GM10847 (cell line): ENCODE results near the gene FAH.

Source experiments
- POLR2A ChIP-seq: IDR thresholded peaks from 2 replicates; pipeline ENCODE4 v1.6.1; 2011; ENCODE audit not compliant: insufficient read length; ENCODE audit errors: extremely low read depth

FAH gene

DNA sequence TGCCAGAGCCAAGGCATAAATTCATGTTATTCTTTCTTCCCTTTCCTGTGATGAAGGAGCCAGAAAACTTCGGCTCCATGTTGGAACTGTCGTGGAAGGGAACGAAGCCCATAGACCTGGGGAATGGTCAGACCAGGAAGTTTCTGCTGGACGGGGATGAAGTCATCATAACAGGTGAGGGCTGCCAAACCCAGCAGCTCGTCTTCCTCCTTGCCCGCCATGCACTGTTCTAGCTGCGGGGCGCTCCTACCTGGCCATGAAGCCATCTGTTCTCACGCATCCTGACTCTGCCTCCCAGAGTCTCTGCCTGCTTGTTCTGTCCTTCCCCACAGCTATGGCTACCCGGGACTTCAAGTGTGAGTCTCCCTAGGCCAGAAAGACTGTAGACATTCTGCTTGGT is 28.2 kb downstream of the FAH start:
- TF ChIP-seq POLR2A: no peak

DNA sequence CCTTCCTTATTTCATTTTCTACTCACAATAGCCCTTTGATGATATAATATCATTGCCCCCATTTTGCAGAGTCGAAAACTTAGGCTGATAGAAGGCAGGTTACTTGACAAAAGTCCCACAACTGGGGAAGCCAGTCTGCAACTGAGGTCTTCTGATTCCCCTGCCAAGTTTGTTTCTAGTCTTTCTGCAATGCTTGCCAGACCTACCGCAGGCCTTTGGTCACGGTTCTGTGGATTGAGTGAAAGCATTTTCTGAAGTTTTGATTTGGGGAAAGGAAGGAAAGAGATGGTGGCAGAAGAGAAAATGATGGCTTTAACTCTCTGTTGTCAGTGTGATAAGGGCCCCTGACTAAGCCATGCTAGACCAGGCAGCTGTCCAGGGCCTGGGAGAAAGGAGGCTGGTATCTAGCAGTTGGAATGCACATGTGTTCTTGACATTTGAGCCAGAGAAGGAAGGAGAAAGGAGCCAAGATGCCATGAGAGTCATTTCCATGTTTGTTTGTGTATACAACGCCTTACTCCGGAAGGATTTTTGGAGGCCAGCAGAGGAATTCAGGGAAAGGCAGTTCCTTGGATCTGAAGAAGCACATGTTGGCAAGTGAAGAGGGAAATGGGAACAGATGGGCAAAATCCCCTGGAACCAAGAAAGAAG is 29.9 kb downstream of the FAH start:
- no peak for TF ChIP-seq POLR2A

DNA sequence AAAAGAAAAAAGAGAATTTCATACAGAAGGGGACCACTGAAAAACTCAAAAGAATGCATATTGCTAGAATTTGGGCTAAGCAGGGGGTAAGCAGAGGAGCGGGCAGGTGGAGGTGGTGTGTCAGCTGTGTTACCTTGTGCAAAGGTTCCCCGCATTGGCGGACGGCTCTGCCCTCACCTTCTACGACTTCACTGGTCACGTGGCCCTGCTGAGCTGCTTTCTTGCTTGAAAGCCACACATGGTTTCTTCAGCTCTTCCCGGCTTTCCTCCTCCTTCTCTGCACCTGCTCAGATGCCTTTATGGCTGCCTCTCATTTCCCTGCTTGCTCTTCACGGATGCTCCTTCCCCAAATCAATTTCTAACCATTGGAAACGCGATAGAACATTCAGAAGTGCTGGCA is 30.5 kb downstream of the FAH start:
- no peak for TF ChIP-seq POLR2A

DNA sequence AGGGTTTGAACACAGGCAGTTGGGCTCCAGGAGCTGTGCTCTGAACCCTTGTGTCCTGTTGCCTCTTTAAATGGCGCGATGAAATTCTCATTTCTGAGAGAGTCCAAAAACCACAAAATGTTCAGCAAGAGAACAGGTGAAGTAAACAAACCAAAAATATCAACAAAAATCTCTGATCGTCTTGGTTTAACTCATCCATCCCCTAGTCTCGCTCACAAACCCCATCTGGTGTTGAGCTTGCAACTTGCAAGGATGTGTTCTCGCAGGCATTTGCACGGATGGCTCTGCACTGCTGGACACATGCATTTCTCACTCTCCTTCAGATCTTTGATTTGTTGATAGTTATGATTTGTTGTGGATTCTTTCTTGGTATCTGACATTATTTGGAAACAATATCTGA is 31.1 kb downstream of the FAH start:
- no peak for TF ChIP-seq POLR2A

DNA sequence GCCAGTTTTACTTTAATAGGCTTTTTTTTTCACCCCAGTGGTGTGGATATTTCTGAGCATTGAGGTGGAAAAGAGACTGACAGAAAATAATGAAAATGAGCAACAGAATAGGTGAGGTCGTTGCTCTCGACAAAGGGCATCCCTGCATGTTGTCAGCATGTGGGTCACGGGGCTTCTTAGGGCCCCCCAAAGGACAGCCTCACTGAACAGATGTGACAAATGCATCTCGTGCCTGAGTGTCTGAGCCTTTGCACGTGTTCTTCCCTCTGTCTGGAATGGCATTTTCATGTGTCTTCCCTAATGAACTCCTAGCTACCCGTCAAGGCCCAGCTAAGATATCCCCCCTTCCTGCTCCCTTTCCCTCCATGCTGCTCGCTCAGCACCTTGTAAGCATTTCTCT is 31.8 kb downstream of the FAH start:
- no peak for TF ChIP-seq POLR2A

DNA sequence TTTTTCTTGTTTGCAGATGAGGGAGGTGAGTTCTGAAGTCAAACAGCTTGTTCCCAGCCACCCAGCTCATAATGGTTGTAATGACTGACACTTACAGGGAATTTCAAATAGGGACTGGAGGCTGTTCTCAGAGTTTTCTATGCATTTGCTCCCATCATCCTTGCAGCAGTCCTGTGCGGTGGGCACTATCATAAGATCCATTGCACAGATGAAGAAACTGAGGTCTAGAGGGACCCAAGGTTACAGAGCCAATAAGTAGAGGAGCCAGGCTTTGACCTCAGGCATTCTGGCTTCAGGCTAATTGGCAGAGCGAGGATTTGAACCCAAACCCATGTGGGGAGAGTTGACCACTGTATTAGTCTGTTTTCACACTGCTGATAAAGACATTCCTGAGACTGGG is 32.4 kb downstream of the FAH start:
- TF ChIP-seq POLR2A: no peak

DNA sequence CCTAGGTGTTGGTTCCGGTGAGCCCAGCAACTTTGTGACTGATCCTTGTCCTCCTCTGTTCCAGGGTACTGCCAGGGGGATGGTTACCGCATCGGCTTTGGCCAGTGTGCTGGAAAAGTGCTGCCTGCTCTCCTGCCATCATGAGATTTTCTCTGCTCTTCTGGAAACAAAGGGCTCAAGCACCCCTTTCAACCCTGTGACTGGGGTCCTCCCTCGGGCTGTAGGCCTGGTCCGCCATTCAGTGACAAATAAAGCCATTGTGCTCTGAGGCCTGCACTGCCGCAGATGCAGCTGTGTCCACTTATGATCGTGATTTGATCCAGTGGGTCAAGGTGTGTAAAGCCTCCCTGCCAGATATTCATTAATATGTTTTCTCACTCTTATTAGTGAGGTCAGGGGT is 33.3 kb downstream of the FAH start:
- no peak for TF ChIP-seq POLR2A

DNA sequence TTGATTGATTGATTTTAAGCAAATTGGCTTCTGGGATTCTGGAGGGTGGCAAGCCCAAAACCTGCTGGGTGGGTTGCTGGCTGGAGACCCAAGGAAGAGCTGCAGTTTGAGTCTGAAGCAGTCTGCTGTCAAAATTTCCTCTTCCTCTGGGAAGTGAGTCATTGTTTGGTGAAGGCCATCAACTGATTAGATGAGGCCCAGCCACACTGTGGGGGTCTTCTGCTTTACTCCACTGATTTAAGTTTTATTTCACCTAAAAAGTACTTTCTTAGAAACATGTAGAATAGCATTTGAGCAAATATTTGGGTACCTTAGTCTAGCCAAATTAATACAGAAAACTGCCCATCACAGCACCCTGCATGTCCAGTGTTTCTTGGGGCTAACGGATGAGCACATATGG is 33.8 kb downstream of the FAH start:
- TF ChIP-seq POLR2A: no peak

DNA sequence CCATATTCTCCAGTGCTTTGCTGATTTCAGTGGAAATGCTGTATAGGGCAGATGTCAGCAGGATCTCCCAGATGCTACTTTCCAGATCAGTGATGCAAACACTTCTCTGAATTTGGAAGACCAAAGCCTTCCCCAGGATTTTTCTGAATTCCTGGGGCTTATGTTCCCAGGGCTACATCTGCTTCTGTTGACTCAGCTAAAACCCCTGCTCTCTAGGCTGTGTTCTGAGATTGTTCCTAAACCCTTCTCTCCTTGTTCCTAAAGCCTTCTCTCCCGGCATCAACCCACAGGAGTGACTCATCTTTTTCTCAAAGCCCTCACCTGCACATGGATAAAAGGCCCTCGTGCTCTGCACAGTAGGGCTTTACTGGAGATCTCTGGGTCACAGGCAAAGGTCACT is 35.5 kb downstream of the FAH start:
- TF ChIP-seq POLR2A: no peak

DNA sequence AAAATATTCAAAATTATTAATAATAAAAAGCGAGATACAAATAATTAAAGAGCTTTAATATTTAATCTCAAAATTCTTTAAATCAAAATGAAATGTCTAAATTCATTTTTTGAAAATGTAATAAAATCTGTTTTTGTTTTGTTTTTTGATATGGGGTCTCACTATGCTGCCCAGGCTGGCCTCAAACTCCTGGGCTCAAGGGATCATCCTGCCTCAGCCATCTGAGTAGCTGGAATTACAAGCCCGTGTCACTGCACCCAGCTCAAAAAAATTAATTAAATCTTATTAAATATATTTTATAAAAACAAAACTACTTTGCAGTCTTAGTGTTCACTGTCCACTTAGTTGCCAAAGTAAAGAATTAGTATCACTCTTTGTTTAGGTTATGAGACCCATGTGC is 38.4 kb downstream of the FAH start:
- no peak for TF ChIP-seq POLR2A

DNA sequence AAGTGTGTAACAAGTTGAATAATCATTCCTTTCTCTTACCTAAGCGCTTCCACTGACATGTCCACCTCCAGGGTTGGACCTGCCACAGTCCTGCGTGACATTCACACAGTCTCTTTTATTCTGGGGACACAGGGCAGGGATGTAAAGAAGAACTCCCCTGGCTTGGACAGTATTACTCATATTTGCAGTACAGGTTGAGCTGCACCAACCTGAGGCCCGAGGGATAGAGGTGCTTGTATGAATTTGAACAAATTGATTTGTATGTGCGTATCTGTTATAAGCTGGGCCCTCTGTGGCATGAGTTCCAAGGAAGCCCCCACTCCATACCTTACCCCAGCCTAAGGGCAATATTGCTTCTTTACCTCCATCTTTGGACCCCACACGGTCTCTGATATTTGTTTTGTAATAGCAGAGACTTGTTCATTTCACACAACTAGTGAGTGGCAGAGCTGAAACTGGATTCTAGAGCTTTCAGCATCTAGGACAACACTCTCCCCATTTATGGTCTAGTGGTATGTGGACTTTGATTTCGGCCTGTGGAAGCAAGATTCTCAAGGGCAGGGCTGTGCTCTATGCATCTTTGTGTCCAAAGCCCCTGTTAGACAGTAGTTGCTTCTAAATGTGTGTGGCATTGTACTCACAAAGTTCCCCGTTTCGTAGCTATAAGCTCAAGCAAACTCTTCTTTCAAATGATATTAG is 39.2 kb downstream of the FAH start:
- TF ChIP-seq POLR2A: no peak

DNA sequence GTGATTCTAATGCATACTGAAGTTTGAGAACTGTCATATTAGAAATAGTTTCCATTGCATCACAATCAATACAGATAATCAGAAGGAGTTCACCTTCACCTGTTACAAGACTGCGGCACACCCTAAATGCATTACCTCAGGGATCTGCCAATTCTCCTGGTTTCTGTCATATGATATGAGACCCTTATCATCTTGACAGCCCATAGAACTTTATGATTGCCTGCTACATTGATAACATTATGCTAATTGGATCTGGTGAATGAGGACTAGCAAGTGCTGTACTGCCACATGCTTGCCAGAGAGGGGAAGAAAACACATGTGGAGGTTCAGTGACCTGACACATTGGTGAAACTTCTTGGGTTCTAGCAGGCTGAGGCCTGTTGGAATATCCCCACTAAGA is 41.4 kb downstream of the FAH start:
- no peak for TF ChIP-seq POLR2A

DNA sequence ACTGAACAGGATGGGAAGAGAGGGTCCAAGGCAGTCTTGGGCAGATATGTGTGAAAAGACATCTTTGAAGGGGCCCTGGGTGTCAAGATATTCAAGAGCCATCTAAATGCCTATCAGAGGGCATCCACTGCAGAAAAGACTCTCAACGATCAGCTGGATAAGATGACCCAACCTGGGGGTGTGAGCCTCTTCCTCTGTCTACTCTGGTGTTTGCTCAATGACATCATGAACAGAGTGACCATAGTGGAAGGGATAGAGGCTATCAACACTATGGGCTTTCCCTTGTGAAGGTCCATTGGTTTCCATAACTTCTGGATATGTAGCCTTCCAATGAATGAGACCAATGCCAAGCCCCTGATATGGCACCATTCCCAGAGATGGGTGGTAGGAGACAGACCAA is 42.1 kb downstream of the FAH start:
- TF ChIP-seq POLR2A: no peak

DNA sequence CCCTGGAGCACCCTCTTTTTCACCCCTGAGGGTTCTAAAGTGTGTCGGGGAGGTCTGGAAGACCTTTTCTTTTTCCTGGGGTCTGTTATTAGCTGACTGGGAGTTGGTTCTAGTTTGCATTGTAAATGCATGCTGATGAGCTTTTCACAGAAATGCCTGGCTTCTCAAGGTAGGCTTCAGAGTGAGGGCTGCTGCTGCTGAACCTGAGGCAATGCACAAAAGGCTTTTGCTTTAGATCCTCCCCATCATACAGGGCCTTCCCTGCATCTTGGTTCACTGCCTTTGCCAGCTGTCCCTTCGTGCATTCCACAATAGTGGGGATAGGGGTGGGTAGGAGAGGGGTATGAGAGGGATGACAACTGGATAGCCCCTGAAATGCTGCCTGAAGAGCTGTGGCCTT is 46.6 kb downstream of the FAH start:
- no peak for TF ChIP-seq POLR2A

DNA sequence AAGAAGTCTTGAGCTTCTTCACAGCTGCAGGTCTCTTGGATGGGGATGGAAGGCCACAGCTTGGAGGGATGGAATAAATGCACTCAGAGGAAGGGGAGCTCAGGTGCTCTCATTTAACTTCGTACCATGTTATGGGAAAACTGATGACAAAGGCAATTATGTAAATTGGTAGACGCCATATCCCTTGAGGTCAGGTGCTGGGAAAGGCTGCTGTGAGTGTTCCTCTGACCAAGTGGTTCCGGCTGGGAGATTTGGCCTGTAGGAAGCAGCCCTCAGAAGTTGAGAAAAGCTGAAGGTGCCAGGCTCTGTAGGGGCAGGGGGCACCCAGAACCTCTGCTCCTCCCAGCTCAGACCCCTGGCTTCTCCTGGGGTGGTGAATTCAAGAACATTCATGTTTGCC is 47.1 kb downstream of the FAH start:
- TF ChIP-seq POLR2A: no peak

DNA sequence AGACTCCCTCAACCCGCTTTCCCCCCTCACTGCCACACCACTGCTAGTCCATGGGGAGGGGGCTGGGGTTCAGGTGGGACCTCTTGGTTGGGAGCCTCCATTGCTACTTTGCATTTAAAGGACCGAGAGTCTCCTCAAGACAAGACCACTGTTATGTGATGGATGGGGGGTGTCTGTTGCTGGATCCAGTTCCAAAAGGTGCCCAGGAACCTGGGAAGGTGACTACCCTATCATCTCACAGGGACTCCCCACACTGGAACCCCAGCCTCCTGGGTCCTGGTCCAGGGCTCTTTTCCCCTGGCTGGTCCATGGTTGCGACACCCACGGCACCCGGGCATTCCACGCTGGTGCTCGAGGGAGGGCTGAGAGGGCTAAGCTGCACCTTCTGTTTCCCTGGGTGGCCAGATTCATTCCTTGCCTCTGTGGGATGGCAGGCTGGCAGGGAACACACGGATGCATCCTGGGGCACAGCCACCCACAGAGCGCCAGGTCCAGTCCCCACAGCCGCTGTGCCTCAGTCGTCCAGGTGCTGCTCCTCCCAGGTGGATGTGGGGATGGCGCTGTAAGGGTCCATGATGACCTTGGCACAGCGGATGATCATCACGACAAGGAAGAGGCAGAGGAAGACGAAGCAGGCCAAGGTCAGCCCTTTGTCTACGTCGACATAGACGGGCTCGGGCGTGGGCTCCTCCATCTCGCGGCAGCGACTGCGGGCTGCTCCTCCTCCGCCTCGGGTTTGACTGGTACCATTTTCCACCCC is 48.6 kb downstream of the FAH start:
- no peak for TF ChIP-seq POLR2A

DNA sequence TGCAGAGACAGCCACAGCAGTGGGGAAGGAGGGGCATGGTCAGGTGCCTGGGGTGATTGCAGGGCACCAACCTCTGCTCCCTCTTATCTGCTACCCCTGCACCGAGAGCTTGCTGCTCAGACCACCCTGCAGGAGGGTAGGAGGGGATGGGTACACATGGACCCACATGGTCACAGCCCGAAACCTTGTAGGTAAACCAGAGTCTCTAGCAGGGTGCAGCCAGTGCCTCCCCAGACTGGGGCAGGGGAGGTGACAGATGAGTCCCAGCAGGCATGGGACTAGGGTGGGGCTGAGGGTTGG is 49.2 kb downstream of the FAH start:
- TF ChIP-seq POLR2A: no peak
